Right hindlimb (tissue), 1 donor: ENCODE measurements around the gene SLC20A1.

Source experiments
- DNase-seq: peaks from one replicate; pipeline ENCODE4 v3.0.0-alpha.2; 2018

Gene SLC20A1

DNA sequence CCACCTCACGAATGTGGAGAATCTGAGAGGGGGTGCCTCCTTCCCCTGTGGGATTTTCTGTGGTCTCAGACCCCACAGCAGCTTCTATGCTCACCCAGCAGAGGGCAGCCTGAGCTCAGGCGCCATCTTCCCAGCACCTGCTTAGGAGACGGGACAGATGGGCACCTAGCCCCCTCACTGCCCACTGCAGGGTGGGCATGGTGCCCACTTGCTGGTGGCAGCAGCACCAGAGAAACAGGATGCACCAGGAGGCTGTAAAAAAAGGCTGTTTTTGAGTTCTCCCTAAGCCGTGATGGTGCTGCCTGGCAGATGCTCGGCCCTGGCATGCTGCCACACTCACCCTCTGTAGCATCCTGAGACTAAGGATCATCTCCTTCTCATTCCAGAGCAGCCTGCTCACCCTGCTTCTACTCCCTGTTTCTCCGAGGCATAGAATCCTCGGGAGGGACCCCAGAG lies 19.1 kb upstream of the SLC20A1 start:
- DNase-seq: peak; percentile 55

DNA sequence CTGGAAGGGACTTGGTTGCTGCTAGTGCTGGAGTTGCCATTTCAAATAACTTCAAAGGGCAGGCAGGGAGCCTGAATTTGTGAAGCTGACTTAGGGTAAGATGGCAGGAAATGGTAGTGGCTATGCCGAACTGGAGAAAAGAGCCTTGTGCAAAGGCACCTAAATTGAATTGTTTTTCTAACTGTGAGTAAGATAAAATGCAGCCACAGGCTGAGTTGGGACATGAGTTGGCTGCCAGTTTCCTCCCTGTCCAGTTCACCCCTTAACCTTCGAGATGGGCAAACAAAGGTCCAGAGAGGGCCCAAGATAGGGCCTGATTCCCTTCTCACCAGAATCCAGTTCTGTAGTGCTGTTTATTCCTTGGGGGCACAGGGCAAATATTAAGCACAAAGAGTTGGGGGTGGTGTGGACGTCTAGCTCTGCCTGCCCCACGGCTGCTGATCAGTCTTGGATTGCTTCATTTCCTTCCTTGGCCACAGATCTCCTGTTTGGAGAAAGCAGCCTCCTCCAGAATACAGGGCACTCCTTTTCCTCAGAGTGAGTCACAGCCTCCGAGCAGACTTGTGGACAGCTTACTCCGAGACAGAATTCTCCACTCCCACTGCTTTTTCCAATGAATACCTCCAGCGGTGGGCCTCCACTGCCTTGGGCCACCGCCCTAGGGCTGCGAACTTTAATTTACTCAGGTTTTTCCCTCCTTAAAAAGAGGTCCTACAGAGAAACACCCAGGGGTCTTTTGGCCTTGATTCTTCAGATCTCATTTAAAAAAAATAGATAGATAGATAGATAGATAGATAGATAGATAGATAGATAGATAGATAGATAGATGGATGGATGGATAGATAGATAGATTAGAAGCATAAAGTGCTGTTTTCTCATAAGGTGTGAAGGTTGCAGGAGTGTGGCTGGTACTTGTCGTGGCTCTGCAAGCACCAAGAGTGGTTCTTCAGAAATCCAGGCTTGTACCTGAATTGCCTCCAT lies 18.4 kb upstream of the SLC20A1 start:
- peak; percentile 71 for DNase-seq

GRCh38 chr2:112629224-112629623 lies 16.5 kb upstream of the SLC20A1 start:
- no peak for DNase-seq

DNA sequence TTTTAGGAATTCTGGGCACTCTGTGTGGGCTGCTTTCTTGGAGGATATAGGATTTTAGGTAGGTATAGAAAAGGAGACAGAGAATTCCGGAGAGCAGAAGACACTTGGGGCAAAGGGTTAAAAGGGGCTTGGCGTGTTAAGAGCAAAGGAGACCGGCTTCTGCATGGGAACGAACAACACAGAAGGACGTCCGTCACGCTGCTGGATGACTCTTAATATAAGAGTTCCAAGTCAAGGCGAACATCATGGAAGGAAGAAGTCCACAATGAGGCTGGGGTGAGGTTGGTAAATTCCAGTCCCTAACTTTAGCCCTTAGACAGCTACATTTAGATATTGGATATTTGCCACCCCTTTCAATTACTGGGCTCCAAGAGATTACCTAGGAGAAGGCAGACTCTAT lies 15.9 kb upstream of the SLC20A1 start:
- DNase-seq: no peak

GRCh38 chr2:112630268-112630667 lies 15.5 kb upstream of the SLC20A1 start:
- no peak for DNase-seq

DNA sequence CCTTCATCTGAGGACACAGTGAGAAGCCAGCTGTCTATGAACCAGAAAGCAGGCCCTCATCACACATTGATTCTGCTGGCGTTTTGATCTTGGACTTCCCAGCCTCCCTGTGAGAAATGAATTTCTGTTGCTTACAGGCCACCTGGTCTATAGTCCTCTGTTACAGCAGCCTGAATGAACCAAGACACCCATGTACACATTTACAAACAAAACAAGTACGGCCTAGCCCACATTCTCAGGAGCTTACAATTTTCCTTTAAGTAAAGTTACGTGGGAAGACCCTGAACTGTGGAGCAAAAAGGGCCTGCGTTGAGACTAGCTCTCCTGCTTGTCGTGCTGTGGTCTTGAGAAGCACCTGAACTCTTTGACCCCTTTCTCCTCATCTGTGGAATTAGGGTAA lies 12.0 kb upstream of the SLC20A1 start:
- no peak for DNase-seq

GRCh38 chr2:112634153-112634873 lies 11.4 kb upstream of the SLC20A1 start:
- no peak for DNase-seq

DNA sequence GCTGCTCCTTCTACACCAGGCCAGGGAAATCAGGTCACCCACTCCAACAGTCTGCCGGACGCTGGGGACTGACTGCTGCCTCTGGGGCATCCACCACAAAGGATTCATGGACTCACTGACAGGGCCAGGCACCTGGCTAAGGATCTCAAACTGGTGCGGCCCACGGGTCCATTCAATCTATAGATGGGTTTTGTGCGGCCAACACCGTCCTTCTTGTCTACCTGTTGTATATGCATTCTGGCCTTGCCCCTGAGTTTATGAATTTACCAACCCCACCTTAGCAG lies 10.9 kb upstream of the SLC20A1 start:
- DNase-seq: no peak

DNA sequence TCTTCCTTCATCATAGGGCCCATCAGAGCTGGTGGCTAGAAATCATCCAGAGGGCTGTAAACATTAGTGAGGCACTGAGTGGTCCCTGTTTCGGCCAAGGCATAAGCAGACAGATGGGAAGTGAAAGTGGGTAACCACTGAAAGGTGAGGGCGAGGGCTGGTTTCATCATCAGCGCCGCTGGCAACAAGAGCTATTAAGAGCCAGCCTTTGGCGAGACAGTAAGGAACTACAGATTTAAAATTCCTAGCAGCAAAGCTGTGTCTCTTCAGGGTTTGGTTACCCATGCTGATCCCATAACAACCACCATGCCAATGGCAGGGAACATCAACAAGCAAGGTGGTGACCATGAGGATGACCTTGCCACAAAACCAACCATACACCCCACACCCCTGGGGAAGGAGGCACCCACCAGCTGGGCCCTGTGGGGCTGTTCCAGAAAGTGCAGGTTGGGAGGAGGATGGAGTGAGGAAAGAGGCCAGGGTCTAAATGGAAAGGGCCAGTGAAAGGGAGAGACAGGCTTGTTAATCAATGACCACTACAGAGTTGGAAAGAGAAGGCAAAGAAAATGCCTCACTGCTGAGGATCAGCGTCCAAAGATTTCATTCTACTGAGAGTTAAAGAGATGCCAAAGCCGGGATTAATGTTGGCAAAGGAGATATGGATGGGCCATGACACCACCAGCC lies 9.0 kb upstream of the SLC20A1 start:
- no peak for DNase-seq

DNA sequence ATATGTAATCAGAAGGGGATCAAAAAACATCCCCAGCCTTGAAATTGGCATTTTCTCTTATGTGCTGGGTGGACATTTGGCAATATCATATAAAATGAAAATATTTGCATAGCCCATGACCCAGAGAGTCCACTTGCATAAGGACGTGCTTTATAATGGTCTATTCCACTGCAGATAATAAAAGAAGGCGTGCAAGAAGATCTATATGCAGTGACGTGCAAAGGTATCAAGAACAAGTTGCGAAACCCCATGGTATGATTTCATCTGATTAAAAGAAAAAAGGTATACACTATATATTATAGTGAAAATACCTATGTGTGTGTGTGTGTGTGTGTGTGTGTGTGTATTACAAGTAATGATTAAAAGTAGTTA lies 8.5 kb upstream of the SLC20A1 start:
- DNase-seq: no peak

GRCh38 chr2:112639936-112640335 lies 5.8 kb upstream of the SLC20A1 start:
- no peak for DNase-seq

DNA sequence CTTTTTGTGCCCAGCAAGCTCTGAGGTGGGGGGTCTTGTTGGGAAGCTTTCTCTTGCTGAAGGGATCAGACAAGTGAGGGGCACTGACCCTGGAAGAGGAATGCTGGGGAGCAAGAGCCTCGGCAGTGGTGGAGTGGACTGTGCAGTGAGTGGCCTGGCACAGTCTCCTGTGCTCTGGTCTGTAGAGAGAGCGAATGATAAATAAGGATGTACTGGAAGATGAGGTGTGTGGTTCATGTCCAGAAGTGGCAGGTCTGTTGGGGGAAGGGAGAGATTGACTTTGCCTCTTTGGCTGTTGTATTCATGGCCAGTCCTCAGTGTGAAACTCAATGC lies 5.3 kb upstream of the SLC20A1 start:
- no peak for DNase-seq

- peak; percentile 28 for DNase-seq
These were observed 4.7 kb upstream of the SLC20A1 start for GRCh38 chr2:112640800-112641675.

DNA sequence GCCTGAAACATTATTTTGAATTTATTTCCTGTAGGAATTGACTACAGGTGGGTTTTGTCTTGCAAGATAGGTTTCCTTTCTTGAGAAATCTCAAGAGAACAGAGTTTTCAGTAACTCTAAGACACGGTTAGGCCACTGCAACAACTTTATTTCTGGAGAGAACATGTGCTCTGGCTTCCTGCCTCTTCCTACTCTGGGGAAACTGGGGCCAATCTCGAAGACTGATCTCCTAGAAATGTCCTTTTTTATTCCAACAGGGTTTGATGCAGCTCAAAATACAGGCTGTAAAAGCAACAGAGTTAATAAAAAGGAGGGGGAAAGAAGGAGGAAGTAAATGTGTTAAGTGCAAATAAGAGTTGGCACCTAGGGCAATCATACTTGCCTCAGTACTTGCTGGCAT lies 4.0 kb upstream of the SLC20A1 start:
- DNase-seq: no peak

GRCh38 chr2:112642561-112642960 lies 3.2 kb upstream of the SLC20A1 start:
- DNase-seq: no peak

DNA sequence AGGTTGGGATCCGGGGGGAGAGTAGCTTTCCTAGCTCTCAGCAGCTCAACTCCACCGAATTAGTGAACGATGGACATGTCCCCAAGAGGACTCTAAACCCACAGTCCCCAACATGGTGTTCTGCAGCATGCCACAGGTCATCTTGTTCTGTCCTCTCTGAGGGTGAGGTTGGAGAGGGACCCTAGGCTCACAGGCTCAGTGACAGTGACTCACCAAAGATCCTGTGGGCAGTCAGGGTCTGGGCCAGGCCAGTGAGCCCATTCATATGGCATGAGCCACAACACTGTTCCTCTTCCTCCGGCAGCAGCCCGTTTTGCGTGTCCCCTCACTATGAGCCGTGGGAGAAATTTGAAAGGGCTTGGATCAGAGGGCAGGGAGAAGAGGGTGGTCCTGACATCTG lies 2.8 kb upstream of the SLC20A1 start:
- no peak for DNase-seq

DNA sequence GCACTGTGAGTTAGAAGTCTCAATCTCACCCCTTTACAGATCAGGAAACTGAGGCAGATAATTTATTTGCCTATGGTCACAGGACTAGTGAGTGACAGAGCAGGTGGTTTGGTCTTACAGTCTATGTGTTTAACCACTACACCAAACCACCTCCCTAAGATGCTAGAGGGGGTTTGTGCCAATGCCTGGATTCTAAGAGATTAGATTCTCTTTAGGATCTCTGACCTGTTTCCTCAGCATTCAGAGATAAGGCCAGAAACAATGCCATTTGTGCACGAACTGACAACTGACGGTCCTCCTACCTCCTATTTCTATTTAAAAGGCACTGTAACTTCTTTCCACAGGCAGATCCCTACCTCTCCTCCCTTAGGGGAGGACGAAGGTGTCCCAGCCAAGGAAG lies 2.3 kb upstream of the SLC20A1 start:
- DNase-seq: no peak

DNA sequence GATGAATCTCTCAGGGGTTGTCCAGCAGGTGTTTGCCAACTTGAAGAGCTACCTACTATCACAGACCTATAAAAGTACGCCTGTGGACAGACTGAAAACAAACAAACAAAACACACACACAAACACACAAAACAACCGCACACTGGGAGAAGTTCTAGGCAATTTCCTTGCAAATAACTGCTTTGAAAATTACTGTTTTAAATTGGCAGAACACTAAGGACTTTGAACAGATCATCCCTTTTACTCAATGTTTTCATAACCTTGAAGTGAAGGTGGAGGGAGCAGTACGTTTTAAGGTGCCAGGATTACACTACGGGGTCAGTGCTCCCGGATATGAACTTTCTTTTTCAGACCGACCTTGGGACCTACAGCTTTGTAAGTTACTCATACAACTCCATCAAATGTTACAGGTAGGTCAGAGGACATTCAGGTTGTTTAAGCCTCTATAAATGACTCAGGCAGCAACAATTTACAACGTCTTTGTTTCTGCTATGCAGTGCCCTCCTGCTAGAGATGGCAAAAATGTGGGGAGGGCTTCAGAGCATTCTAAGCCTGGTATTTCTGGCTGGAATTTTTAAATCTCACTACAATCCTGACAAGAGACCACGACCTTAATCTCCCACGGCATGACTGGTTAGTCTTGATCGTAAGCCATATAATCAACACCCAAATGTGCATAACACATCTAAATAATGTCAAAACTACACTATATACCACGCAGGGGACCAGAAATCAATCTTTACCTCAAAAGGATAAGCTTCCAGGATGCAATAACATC lies 1.4 kb upstream of the SLC20A1 start:
- no peak for DNase-seq

DNA sequence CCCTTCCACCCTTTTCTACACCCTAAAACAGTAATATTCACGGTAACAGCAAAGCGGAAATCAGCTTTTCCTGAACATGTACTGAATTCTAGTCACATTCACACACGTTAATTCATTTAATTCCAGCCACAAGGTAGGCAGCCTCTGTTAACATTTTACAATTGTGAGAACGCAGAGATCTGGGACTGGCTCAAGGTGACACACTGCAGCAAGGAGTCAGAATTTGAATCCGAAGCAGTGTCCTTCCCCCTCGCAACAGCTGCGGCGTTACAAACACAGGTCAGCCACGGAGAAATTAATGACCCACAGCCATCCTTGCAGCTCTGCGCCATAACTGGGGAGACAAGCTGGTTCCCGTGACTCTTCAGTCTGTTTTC lies 818 bp upstream of the SLC20A1 start:
- DNase-seq: no peak

- no peak for DNase-seq
These were observed 472 bp downstream of the SLC20A1 start for GRCh38 chr2:112646102-112646719.
